HL-60 (cell line): ENCODE measurements around the gene MIOS.

Experiments
- DNase-seq, 2 experiments: peaks; one replicate each; pipeline ENCODE4 v3.0.0-alpha.2; 2010 to 2020; ENCODE audit warnings: low read depth in 1 of 2, low spot score in 1 of 2
- H3K27ac ChIP-seq: fragments of 250-450 bp; sonication (Bioruptor Pico); replicated peaks from 2 replicates; pipeline ENCODE4 v1.5.1; 2020; ENCODE audit warnings: mild to moderate bottlenecking, moderate library complexity
- H3K27me3 ChIP-seq: fragments of 250-450 bp; sonication (Bioruptor Pico); 2 replicates; pipeline ENCODE4 v1.5.1; 2021; ENCODE audit warnings: mild to moderate bottlenecking, moderate library complexity; ENCODE audit not compliant: insufficient read depth, poor library complexity, severe bottlenecking
- H3K4me3 ChIP-seq: replicated peaks from 2 replicates; pipeline ENCODE4 v1.5.1; 2011; ENCODE audit warnings: mild to moderate bottlenecking, control low read depth, low read length; ENCODE audit not compliant: insufficient read depth
- GABPA ChIP-seq: IDR thresholded peaks from 2 replicates; pipeline ENCODE4 v1.6.1; 2012; ENCODE audit warnings: low read depth
- POLR2AphosphoS5 ChIP-seq: IDR thresholded peaks from 2 replicates; pipeline ENCODE4 v1.6.1; 2012; ENCODE audit warnings: low read depth
- REST ChIP-seq: IDR thresholded peaks from 2 replicates; pipeline ENCODE4 v1.6.1; 2012; ENCODE audit warnings: low read depth; ENCODE audit not compliant: insufficient replicate concordance
- SPI1 ChIP-seq: IDR thresholded peaks from 2 replicates; pipeline ENCODE4 v1.6.1; 2012; ENCODE audit warnings: low read depth, mild to moderate bottlenecking, borderline replicate concordance
- TF ChIP-seq, protein P1 (sequence below): IDR thresholded peaks from one replicate; pipeline ENCODE4 v1.5.1; 2011; ENCODE audit warnings: low read length, control low read depth, inconsistent platforms; ENCODE audit not compliant: insufficient read depth

The MIOS gene

DNA sequence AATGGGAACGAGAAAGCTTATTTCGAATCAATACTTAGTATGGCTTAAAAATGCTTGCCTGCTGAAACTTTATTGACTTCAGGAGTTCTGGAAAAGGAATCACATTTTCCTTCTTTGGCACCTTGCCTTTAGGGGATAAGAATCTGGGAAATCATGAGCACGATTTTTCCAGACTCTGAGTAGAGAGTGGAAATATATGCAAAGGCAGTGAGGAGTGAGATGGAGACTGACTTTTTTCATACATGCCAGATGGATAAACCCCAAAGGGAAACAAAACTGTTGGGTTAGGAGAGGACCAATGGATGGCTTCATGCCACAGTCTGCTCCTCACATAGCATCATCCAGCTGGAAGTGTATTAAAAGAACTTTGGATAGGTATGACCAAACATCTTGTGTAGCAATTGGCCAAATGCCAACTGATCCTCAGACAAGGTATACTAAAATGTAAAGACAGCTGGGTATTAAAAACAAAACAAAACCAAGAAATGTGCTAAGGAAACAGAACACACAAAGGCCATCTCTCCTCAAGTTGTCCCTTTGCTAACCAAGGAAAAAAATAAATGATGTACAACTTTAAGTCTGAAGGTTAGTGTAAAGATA lies 32.8 kb upstream of the MIOS start:
- no peak overlapping the region for H3K27ac ChIP-seq
- no peaks in the 10 kb centered on the region for H3K27me3 ChIP-seq
- no peak overlapping the region for H3K4me3 ChIP-seq
- TF ChIP-seq POLR2AphosphoS5 (no peak), GABPA (no peak), REST (no peak), SPI1 (no peak)
- TF ChIP-seq, protein P1, sequence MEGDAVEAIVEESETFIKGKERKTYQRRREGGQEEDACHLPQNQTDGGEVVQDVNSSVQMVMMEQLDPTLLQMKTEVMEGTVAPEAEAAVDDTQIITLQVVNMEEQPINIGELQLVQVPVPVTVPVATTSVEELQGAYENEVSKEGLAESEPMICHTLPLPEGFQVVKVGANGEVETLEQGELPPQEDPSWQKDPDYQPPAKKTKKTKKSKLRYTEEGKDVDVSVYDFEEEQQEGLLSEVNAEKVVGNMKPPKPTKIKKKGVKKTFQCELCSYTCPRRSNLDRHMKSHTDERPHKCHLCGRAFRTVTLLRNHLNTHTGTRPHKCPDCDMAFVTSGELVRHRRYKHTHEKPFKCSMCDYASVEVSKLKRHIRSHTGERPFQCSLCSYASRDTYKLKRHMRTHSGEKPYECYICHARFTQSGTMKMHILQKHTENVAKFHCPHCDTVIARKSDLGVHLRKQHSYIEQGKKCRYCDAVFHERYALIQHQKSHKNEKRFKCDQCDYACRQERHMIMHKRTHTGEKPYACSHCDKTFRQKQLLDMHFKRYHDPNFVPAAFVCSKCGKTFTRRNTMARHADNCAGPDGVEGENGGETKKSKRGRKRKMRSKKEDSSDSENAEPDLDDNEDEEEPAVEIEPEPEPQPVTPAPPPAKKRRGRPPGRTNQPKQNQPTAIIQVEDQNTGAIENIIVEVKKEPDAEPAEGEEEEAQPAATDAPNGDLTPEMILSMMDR, result no peak
- no peak for DNase-seq

- no peak within 1 kb of the TSS for H3K4me3 ChIP-seq
- H3K27me3 ChIP-seq, result no peaks in the 10 kb centered on the region
- no peak for DNase-seq
- no peak within 1 kb of the TSS for H3K27ac ChIP-seq
- no peak for TF ChIP-seq SPI1
- no peak for TF ChIP-seq POLR2AphosphoS5
- TF ChIP-seq, protein P1, result no peak
- no peak for TF ChIP-seq GABPA
- no peak for TF ChIP-seq REST
Measured at GRCh38 chr7:7535691-7536090, 31.0 kb upstream of the MIOS start, which contains the start of gene COL28A1. COL28A1 (minus strand) TSS chr7:7535873; CDS start chr7:7532875, 2,998 bp downstream.

DNA sequence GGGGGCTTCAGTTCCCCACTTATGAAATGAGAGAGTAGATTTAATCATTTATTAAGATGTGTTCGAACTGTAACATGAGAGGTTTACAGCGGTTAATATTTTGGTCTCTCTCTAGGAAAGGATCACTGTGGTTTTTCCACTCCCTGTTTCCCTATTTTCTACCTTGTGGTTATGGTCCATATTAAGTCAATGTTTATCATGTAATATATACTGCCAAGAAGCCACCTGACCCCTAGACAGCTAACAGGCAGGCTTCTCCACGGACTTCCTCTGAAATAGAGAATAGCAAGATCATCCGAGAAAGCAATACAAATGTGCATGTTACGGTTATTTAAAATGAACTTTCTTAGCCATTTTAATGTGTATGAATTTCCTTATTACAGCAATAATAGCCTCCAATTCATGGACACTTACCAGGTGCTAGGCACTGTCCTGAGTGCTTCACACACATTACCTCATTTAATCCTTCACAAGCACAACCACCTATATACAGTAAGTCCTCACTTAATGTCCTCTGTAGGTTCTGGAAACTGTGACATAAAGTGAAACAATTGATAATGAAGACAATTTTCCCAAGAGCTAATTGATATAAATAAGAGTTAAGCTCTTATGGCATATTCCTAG lies 30.2 kb upstream of the MIOS start:
- H3K4me3 ChIP-seq, result no peak overlapping the region
- no peak for DNase-seq
- H3K27ac ChIP-seq, result no peak overlapping the region
- TF ChIP-seq REST (no peak), GABPA (no peak), POLR2AphosphoS5 (no peak), SPI1 (no peak)
- TF ChIP-seq, protein P1, result no peak
- no peaks in the 10 kb centered on the region for H3K27me3 ChIP-seq
